ENCODE measurements around the gene BNIP1. TPM values are rescaled to one million over a fixed set of nuclear protein-coding genes. Genes with fewer than 3 reads are reported as not detected.
A peak's percentile ranks its signal among the peaks of the same experiment; 100 is the strongest.

Gene BNIP1
- total RNA-seq, 2 donors from 2014 or later, result 7.2 to 11.6 TPM

- Histone ChIP-seq H3K27ac (no peak overlapping the region), H3K9me3 (no peaks in the 10 kb centered on the region), H3K4me1 (no peaks in the 10 kb centered on the region), H3K4me3 (no peak overlapping the region), H3K27me3 (no peaks in the 10 kb centered on the region), H3K36me3 (peaks cover 62% of the 10 kb centered on the region)
- DNase-seq (ENCODE audit: low spot score), result no peak
- TF ChIP-seq CTCF (IDR thresholded peaks at IDR 0.05), result no peak
Measured at GRCh38 chr5:173155912-173156311, 11.6 kb downstream of the BNIP1 start.

GRCh38 chr5:173158366-173158765 is 14.0 kb downstream of the BNIP1 start:
- Histone ChIP-seq H3K36me3 (peaks cover 78% of the 10 kb centered on the region), H3K27ac (no peak overlapping the region), H3K4me3 (no peak overlapping the region), H3K4me1 (peaks cover 0 to 7% of the 10 kb centered on the region in 2 donors), H3K9me3 (no peaks in the 10 kb centered on the region), H3K27me3 (no peaks in the 10 kb centered on the region)
- no peak for DNase-seq (ENCODE audit: low spot score)
- no peak for TF ChIP-seq CTCF (IDR thresholded peaks at IDR 0.05)

- peaks cover 0 to 15% of the 10 kb centered on the region in 2 donors for H3K4me1 ChIP-seq
- H3K27me3 ChIP-seq, result no peaks in the 10 kb centered on the region
- H3K9me3 ChIP-seq, result no peaks in the 10 kb centered on the region
- H3K27ac ChIP-seq, result no peak overlapping the region
- H3K36me3 ChIP-seq, result peaks cover 73% of the 10 kb centered on the region
- no peak for DNase-seq (ENCODE audit: low spot score)
- no peak for TF ChIP-seq CTCF (IDR thresholded peaks at IDR 0.05)
- H3K4me3 ChIP-seq, result no peak overlapping the region
Measured at GRCh38 chr5:173159256-173159655, 14.9 kb downstream of the BNIP1 start.

- H3K36me3 ChIP-seq, result peaks cover 55% of the 10 kb centered on the region
- H3K27me3 ChIP-seq, result no peaks in the 10 kb centered on the region
- no peak for DNase-seq (ENCODE audit: low spot score)
- TF ChIP-seq CTCF (IDR thresholded peaks at IDR 0.05), result no peak
- no peak overlapping the region for H3K4me3 ChIP-seq
- no peak overlapping the region for H3K27ac ChIP-seq
- H3K9me3 ChIP-seq, result no peaks in the 10 kb centered on the region
- H3K4me1 ChIP-seq, result peaks cover 0 to 25% of the 10 kb centered on the region in 2 donors
Measured at GRCh38 chr5:173161148-173161547, 16.8 kb downstream of the BNIP1 start.

GRCh38 chr5:173163219-173163618 is 18.9 kb downstream of the BNIP1 start:
- H3K9me3 ChIP-seq, result no peaks in the 10 kb centered on the region
- no peak for DNase-seq (ENCODE audit: low spot score)
- peak overlapping the region; percentile 24 to 84 for H3K27ac ChIP-seq
- no peak for TF ChIP-seq CTCF (IDR thresholded peaks at IDR 0.05)
- H3K4me3 ChIP-seq, result no peak overlapping the region
- peaks cover 42% of the 10 kb centered on the region for H3K36me3 ChIP-seq
- H3K4me1 ChIP-seq, result peaks cover 0 to 30% of the 10 kb centered on the region in 2 donors
- H3K27me3 ChIP-seq, result no peaks in the 10 kb centered on the region

All from right atrium auricular region (tissue), 2 donors.